H9 (cell line): ENCODE results near the gene ZNF212. TPM values are rescaled to one million over a fixed set of nuclear protein-coding genes. Genes with fewer than 3 reads are reported as not detected.

Experiments used
- DNase-seq: peaks from one replicate; pipeline ENCODE4 v3.0.0-alpha.2; 2017
- H2AFZ ChIP-seq: one replicate; pipeline ENCODE4 v1.6.1; 2013; ENCODE audit warnings: mild to moderate bottlenecking, low read length, control low read depth, moderate library complexity
- H2AK5ac ChIP-seq: 2 replicates; pipeline ENCODE4 v1.6.1; 2013; ENCODE audit warnings: low read length, control low read depth, mixed read lengths; ENCODE audit not compliant: insufficient read length
- H2BK120ac ChIP-seq: one replicate; pipeline ENCODE4 v1.6.1; 2013; ENCODE audit warnings: low read depth, mild to moderate bottlenecking, low read length, control low read depth, inconsistent platforms; ENCODE audit not compliant: poor library complexity, severe bottlenecking
- H2BK12ac ChIP-seq: 2 replicates; pipeline ENCODE4 v1.6.1; 2013; ENCODE audit warnings: low read length, control low read depth, mixed read lengths, low read depth; ENCODE audit not compliant: insufficient read length
- H2BK15ac ChIP-seq: 2 replicates; pipeline ENCODE4 v1.6.1; 2013; ENCODE audit warnings: low read depth, low read length, control low read depth
- H2BK20ac ChIP-seq: one replicate; pipeline ENCODE4 v1.6.1; 2013; ENCODE audit warnings: low read depth, mild to moderate bottlenecking, low read length, control low read depth, inconsistent platforms; ENCODE audit not compliant: poor library complexity, severe bottlenecking
- H2BK5ac ChIP-seq: 2 replicates; pipeline ENCODE4 v1.6.1; 2013; ENCODE audit warnings: low read length, control low read depth, mixed read lengths; ENCODE audit not compliant: insufficient read length
- H3K14ac ChIP-seq: 2 replicates; pipeline ENCODE4 v1.6.1; 2013; ENCODE audit warnings: low read length, control low read depth; ENCODE audit not compliant: insufficient read depth
- H3K18ac ChIP-seq: 2 replicates; pipeline ENCODE4 v1.6.1; 2013; ENCODE audit warnings: low read depth, mild to moderate bottlenecking, mixed read lengths, low read length, control low read depth; ENCODE audit not compliant: insufficient read length
- H3K23ac ChIP-seq: 2 replicates; pipeline ENCODE4 v1.6.1; 2013; ENCODE audit warnings: low read length, control low read depth, mixed read lengths, low read depth; ENCODE audit not compliant: insufficient read length
- H3K23me2 ChIP-seq: 2 replicates; pipeline ENCODE4 v1.6.1; 2013; ENCODE audit warnings: low read depth, mild to moderate bottlenecking, mixed read lengths, low read length, control low read depth; ENCODE audit not compliant: insufficient read length, poor library complexity, severe bottlenecking
- H3K27ac ChIP-seq: 2 replicates; pipeline ENCODE4 v1.5.1; 2013; ENCODE audit warnings: low read length, control low read depth, mixed read lengths, low read depth; ENCODE audit not compliant: insufficient read length
- H3K27me3 ChIP-seq: 2 replicates; pipeline ENCODE4 v1.6.1; 2013; ENCODE audit warnings: low read length, control low read depth, inconsistent platforms; ENCODE audit not compliant: insufficient read depth
- H3K4ac ChIP-seq: 2 replicates; pipeline ENCODE4 v1.6.1; 2013; ENCODE audit warnings: low read depth, mild to moderate bottlenecking, control low read depth, inconsistent platforms, low read length, moderate library complexity
- H3K4me1 ChIP-seq: 2 replicates; pipeline ENCODE4 v1.6.1; 2013; ENCODE audit warnings: low read length, control low read depth, inconsistent platforms; ENCODE audit not compliant: insufficient read depth
- H3K4me2 ChIP-seq: 2 replicates; pipeline ENCODE4 v1.6.1; 2013; ENCODE audit warnings: low read length, control low read depth, mixed read lengths; ENCODE audit not compliant: insufficient read length, insufficient read depth
- H3K56ac ChIP-seq: 2 replicates; pipeline ENCODE4 v1.6.1; 2013; ENCODE audit warnings: low read depth, mild to moderate bottlenecking, mixed read lengths, low read length, control low read depth; ENCODE audit not compliant: insufficient read length
- H3K79me1 ChIP-seq: 2 replicates; pipeline ENCODE4 v1.6.1; 2013; ENCODE audit warnings: low read depth, mild to moderate bottlenecking, moderate library complexity, low read length, control low read depth, inconsistent platforms; ENCODE audit not compliant: insufficient read depth, poor library complexity, severe bottlenecking
- H3K79me2 ChIP-seq: 2 replicates; pipeline ENCODE4 v1.6.1; 2013; ENCODE audit warnings: low read length, control low read depth, inconsistent platforms; ENCODE audit not compliant: insufficient read depth
- H3K9ac ChIP-seq: 2 replicates; pipeline ENCODE4 v1.6.1; 2013; ENCODE audit warnings: low read length, control low read depth, mixed read lengths; ENCODE audit not compliant: insufficient read length; ENCODE audit errors: extremely low read depth
- H3K9me3 ChIP-seq: one replicate; pipeline ENCODE4 v1.6.1; 2013; ENCODE audit warnings: low read depth, low read length, inconsistent platforms; ENCODE audit not compliant: control insufficient read depth
- H3T11ph ChIP-seq: one replicate; pipeline ENCODE4 v1.6.1; 2013; ENCODE audit warnings: mild to moderate bottlenecking, low read length, control low read depth, inconsistent platforms
- H4K20me1 ChIP-seq: one replicate; pipeline ENCODE4 v1.6.1; 2013; ENCODE audit not compliant: control insufficient read depth, insufficient read length, insufficient read depth
- H4K5ac ChIP-seq: 2 replicates; pipeline ENCODE4 v1.6.1; 2013; ENCODE audit warnings: low read depth, mild to moderate bottlenecking, mixed read lengths, low read length, control low read depth; ENCODE audit not compliant: insufficient read length
- H4K8ac ChIP-seq: replicated peaks from 2 replicates; pipeline ENCODE4 v1.6.1; 2013; ENCODE audit warnings: low read length, control low read depth, mixed read lengths, low read depth; ENCODE audit not compliant: insufficient read length
- H4K91ac ChIP-seq: 2 replicates; pipeline ENCODE4 v1.6.1; 2013; ENCODE audit warnings: low read depth, mild to moderate bottlenecking, moderate library complexity, mixed read lengths, low read length, control low read depth; ENCODE audit not compliant: insufficient read length
- H3K27ac Mint-ChIP-seq, 3 experiments: 2 replicates in 2 of 3; 3 replicates in 1 of 3; pipeline ENCODE4 v1.8.0; 2020 to 2021; ENCODE audit warnings: mixed read lengths in 3 of 3, mild to moderate bottlenecking in 1 of 3, moderate library complexity in 1 of 3
- H3K27me3 Mint-ChIP-seq: 2 replicates; pipeline ENCODE4 v1.8.0; 2021; ENCODE audit warnings: low read depth, mild to moderate bottlenecking, moderate library complexity, mixed read lengths
- H3K36me3 Mint-ChIP-seq, 3 experiments: 2 replicates in 2 of 3; 3 replicates in 1 of 3; pipeline ENCODE4 v1.8.0; 2020 to 2021; ENCODE audit warnings: low read depth in 3 of 3, mixed read lengths in 3 of 3; ENCODE audit not compliant: insufficient read depth in 1 of 3
- H3K4me1 Mint-ChIP-seq, 2 experiments: 2 replicates each; pipeline ENCODE4 v1.8.0; 2020; ENCODE audit warnings: mixed read lengths in 2 of 2
- H3K4me3 Mint-ChIP-seq, 2 experiments: 2 replicates in 1 of 2; 3 replicates in 1 of 2; pipeline ENCODE4 v1.8.0; 2020 to 2021; ENCODE audit warnings: mild to moderate bottlenecking in 2 of 2, mixed read lengths in 2 of 2, moderate library complexity in 1 of 2
- H3K9me3 Mint-ChIP-seq, 2 experiments: 2 replicates in 1 of 2; 3 replicates in 1 of 2; pipeline ENCODE4 v1.8.0; 2020; ENCODE audit warnings: mild to moderate bottlenecking in 2 of 2, mixed read lengths in 2 of 2, moderate library complexity in 1 of 2
- CTCF ChIP-seq: fragments of 200-600 bp; sonication (generic); conservative IDR thresholded peaks from 3 replicates; pipeline ENCODE4 v1.8.0; 2021; ENCODE audit warnings: antibody characterized with exemption, mild to moderate bottlenecking
- WGBS: extraction: QIAGEN DNeasy Blood & Tissue Kit; methylation state at CpG from one replicate; pipeline ENCODE4 v1.1.7; 2013; ENCODE audit warnings: missing lambda C conversion rate, low lambda C conversion rate, mixed read lengths; ENCODE audit not compliant: insufficient read length; ENCODE audit errors: extremely low coverage; 5-methylcytosine and 5-hydroxymethylcytosine counted together
- total RNA-seq: library from RNA; stranded (reverse); gene quantifications from 2 replicates; pipeline ENCODE4 v1.2.1, GENCODE V29; 2021

Gene ZNF212
- total RNA-seq, 1 experiment from 2014 or later, result 21.1 TPM

- Histone ChIP-seq H3K23ac (no peak overlapping the region), H2BK12ac (no peak overlapping the region), H3K14ac (no peak overlapping the region), H4K8ac (no peak overlapping the region), H3K9ac (no peak overlapping the region), H3K79me1 (no peaks in the 10 kb centered on the region), H3T11ph (no peak overlapping the region), H3K4ac (no peak overlapping the region), H3K27ac (no peak overlapping the region), H3K18ac (no peak overlapping the region), H2BK5ac (no peak overlapping the region), H3K9me3 (no peaks in the 10 kb centered on the region), H4K5ac (no peak overlapping the region), H2BK20ac (no peak overlapping the region), H2AK5ac (no peak overlapping the region), H2BK120ac (no peak overlapping the region), H4K91ac (no peak overlapping the region), H3K4me2 (no peak overlapping the region), H4K20me1 (no peaks in the 10 kb centered on the region), H3K4me1 (no peaks in the 10 kb centered on the region), H3K23me2 (no peaks in the 10 kb centered on the region), H2AFZ (no peak overlapping the region), H3K56ac (no peak overlapping the region), H3K27me3 (no peaks in the 10 kb centered on the region), H2BK15ac (no peak overlapping the region), H3K79me2 (no peaks in the 10 kb centered on the region; the same call in 1 of the 2 replicates)
- Mint-ChIP-seq H3K36me3 (peaks cover 33 to 76% (median 64%) of the 10 kb centered on the region in 3 experiments), H3K27ac (peak overlapping the region in 1 of 3 experiments; percentile 49; a peak in 1 of 7 replicates), H3K4me3 (no peak overlapping the region), H3K9me3 (no peaks in the 10 kb centered on the region), H3K27me3 (no peaks in the 10 kb centered on the region), H3K4me1 (peaks cover 18 to 19% of the 10 kb centered on the region in 2 experiments)
- WGBS, result no CpG with 5 or more reads among the region's 6 CpGs
- no peak for DNase-seq
- no peak for TF ChIP-seq CTCF
These were observed 18.9 kb upstream of the ZNF212 start for GRCh38 chr7:149220534-149220933.
